ENCODE data around the gene TRIM15.

TRIM15 gene

DNA sequence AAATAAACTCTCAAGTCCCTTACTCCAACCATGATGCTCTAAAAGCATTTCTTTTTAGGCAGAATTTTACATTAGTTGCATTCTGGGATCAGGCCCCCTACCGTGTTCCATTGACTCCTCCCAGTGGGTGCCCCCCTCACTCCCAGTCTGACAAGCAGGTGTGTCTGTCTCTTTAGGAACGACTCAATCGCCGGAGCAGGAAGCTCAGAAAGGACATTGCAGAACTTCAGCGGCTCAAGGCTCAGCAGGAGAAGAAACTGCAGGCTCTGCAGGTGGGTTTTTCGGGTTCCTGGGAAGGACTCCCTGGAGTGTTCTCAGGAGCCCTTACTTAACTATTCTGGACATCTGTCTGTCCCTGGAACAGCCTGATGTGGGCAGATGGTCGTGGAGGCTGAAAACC, 17.5 kb upstream of the TRIM15 start:
- DNase-seq (ENCODE audit: low read depth): no peak

DNA sequence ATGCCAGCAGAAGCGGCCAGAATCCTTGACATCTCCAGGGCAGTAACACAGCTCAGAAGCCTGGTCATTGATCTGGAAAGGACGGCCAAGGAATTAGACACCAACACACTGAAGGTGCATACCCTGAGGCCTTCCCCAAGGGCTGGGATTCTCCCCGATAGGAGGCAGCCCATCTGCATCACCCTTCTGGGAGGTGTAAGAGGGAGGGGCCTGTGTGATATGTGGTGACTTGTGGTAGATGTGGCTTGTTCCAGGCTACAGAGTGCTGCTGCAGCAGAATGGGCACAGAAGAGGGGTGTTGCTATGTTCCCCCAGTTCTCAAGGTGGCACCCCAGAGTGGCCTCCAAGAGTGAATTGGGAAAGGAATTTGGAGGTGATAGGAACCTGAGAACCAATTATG, 16.2 kb upstream of the TRIM15 start:
- no peak for DNase-seq (ENCODE audit: low read depth)

DNA sequence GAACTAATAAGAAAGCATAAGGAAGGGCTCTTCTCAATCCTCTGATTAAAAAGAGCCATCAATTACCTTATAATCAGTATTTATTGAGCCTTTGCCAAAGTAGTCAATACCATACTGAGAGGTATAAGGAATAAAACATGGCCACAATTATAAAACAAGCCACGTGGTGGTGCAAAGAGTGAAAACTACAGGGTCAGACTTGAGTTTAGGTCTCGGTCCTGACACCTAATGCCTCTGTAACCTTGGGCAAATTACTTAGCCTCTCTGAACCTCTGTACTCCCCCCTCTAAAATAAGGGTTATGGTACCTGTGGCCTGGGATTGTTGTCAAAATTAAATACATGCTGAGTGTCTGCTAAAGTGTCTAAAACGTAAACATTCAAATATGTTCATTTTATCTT, 14.1 kb upstream of the TRIM15 start:
- DNase-seq (ENCODE audit: low read depth): no peak

GRCh38 chr6:30149858-30150550, 13.3 kb upstream of the TRIM15 start:
- DNase-seq (ENCODE audit: low read depth): no peak

DNA sequence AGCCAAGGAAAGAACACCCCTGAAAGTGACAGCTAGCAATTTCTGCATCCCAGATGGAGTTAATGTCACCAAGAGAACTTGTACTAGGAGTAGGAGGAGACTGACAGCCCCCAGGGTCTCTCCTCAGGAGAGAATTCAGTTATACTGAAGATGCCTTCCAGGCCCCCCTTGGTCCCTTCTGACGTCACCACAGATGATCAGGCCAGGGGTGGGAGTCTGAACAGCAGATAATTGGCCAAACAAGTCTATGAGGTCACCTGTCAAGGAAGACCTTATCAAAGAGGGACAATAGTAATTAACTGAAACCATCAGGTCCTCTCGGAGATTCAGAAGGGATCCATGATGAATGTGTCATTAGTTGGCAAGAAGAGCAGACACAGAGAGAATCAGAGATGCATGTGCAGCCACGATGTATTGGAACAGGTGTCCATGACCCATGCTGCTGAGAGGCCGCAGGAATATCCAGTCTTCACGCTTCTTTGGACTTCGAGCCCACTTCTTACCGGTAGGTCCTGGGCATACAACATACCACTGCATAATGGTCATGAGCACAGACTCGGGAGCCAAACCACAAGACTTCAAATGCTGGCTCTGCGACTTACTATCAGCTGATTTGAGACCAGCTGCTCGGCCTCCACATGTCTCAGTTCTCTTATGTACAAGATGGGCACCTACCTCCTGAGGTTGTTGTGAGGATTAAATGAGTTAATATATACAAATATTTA, 12.5 kb upstream of the TRIM15 start:
- DNase-seq (ENCODE audit: low read depth): no peak

- peak; percentile 80 for DNase-seq (ENCODE audit: low read depth)
Measured at GRCh38 chr6:30151580-30151979, 11.8 kb upstream of the TRIM15 start.

GRCh38 chr6:30152016-30152673, 11.2 kb upstream of the TRIM15 start:
- no peak for DNase-seq (ENCODE audit: low read depth)

GRCh38 chr6:30152910-30153610, 10.3 kb upstream of the TRIM15 start:
- no peak for DNase-seq (ENCODE audit: low read depth)

DNA sequence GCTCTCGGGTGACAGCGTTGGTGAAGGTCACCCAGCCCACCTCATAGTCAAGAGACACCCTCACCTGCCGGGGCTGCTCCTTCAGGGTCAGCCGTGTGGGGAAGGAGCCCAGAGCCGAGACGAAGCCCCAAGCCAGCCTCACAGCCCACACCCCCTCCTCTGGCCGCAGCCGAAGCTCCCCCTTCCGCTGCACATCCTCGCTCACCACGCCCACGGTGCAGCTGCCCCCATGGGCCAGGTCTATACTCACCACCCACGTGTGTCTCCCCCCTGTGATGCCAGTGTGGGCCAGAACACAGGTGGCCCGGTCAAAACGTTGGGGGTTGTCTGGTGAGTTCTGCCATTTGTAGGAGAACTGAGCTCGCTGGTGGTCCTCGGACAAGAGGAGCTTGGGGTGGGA, 9.3 kb upstream of the TRIM15 start:
- no peak for DNase-seq (ENCODE audit: low read depth)

- no peak for DNase-seq (ENCODE audit: low read depth)
Measured at GRCh38 chr6:30154709-30155519, 8.4 kb upstream of the TRIM15 start.

GRCh38 chr6:30155520-30156261, 7.7 kb upstream of the TRIM15 start:
- no peak for DNase-seq (ENCODE audit: low read depth)

- DNase-seq (ENCODE audit: low read depth): peak; percentile 82
Measured at GRCh38 chr6:30156262-30156599, 7.1 kb upstream of the TRIM15 start.

DNA sequence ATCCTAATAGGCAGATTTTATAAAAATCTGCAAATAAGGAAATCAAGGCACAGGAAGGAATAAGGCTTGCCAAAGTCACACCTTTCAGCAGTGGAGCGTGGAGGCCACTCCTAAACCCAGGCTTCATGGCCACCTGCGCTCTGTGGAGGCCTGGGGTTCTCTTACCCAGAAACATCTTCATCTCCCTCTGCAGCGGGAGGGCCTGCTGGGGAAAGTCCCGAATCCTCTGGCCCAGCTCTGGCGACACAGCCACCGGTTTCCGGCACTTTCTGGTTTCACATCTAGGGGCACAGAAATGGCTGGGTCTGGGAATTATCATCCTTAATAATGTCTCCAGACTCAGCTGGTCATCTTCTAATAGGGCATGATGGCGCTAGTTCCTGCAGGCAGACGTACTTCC, 6.6 kb upstream of the TRIM15 start:
- no peak for DNase-seq (ENCODE audit: low read depth)

GRCh38 chr6:30157581-30157980, 5.8 kb upstream of the TRIM15 start:
- DNase-seq (ENCODE audit: low read depth): no peak

GRCh38 chr6:30157999-30158398, 5.3 kb upstream of the TRIM15 start:
- DNase-seq (ENCODE audit: low read depth): no peak

DNA sequence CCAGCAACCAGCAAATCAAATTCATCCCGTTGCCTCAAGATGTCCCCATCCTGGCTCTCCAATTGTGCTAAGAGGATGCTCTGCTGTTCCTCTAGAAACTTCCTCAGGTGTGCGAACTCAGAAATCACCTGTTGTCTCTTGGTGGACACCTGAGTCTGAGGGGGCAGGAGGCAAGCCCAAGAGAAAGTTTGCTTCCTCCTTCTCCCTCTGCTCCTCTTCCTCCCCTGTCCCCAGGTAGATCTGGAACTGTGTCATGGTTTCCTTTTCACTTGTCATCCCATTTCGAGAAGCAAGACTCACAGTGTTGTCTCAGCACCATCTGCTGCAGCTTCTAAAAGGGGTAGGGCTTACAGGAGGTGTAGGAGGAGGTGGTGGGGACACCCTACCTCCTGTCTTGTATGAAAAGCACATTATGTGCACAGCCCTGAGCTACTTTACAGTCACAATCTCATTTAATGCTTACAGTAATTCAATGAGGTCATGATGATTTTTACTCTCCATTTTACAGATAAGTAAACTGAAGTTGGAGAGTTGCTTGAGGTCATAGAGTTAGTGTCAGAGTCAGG, 4.8 kb upstream of the TRIM15 start:
- no peak for DNase-seq (ENCODE audit: low read depth)

- DNase-seq (ENCODE audit: low read depth): no peak
Measured at GRCh38 chr6:30160008-30160784, 3.1 kb upstream of the TRIM15 start.

DNA sequence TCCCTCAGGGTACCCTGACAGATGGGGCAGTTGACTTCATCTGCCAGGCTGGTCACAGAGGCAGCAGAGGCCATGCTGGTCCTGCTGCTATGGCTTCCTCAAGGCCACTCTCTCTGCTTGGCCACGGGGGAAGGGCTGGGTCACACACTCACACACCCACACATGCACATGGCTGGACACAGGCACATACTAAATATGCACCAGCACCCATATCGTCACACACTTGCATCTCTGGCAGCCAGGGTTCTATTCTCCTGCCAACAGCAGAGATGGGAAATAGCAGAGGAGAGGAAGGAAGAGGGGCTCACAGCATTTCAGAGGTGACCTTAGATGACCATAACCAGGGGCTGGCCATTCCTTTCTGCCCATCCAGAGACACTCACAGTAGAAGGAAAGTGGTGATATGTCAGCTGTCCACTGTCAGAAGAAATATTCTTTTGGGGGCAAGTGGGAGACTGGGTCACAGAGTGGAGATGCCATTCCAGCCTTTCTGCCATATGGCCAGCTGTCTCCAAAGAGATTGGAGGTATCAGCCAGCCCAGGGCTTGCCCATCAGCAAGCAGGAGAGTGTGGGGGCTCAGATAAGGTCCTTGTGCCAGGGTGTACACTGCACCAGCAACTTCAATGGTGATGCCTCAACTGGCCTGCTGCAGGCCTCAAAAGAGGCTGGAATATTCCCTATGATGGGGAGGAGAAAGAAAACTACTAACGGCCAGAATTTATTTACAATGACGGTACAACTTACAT, 2.4 kb upstream of the TRIM15 start, which contains the start of gene TRIM10:
TRIM10 (minus strand) TSS at position 427 of the 747 bp plus-strand sequence; CDS start at position 74, 353 bp downstream.
- DNase-seq (ENCODE audit: low read depth): no peak
